Skeletal muscle satellite cell (primary cell): ENCODE measurements around the gene IL15.
A peak's percentile ranks its signal among the peaks of the same experiment; 100 is the strongest.

ENCODE experiments used
- H3K27me3 ChIP-seq: 2 replicates; pipeline ENCODE4 v1.7.0; 2013; ENCODE audit warnings: low read length; ENCODE audit not compliant: control insufficient read depth, insufficient read depth
- H3K36me3 ChIP-seq: 2 replicates; pipeline ENCODE4 v1.7.0; 2013; ENCODE audit warnings: mild to moderate bottlenecking, control low read depth, low read length; ENCODE audit not compliant: insufficient read depth
- H3K4me1 ChIP-seq: 2 replicates; pipeline ENCODE4 v1.7.0; 2013; ENCODE audit warnings: low read length; ENCODE audit not compliant: control insufficient read depth, insufficient read depth
- H3K4me2 ChIP-seq: 2 replicates; pipeline ENCODE4 v1.7.0; 2013; ENCODE audit warnings: mild to moderate bottlenecking, low read length
- H3K4me3 ChIP-seq: 2 replicates; pipeline ENCODE4 v1.7.0; 2013; ENCODE audit warnings: low read length
- H3K9ac ChIP-seq: 2 replicates; pipeline ENCODE4 v1.7.0; 2013; ENCODE audit warnings: mild to moderate bottlenecking, low read depth, low read length, moderate library complexity
- H3K9me3 ChIP-seq: replicated peaks from 2 replicates; pipeline ENCODE4 v1.7.0; 2013; ENCODE audit warnings: mild to moderate bottlenecking, control low read depth, low read length

The IL15 gene

DNA sequence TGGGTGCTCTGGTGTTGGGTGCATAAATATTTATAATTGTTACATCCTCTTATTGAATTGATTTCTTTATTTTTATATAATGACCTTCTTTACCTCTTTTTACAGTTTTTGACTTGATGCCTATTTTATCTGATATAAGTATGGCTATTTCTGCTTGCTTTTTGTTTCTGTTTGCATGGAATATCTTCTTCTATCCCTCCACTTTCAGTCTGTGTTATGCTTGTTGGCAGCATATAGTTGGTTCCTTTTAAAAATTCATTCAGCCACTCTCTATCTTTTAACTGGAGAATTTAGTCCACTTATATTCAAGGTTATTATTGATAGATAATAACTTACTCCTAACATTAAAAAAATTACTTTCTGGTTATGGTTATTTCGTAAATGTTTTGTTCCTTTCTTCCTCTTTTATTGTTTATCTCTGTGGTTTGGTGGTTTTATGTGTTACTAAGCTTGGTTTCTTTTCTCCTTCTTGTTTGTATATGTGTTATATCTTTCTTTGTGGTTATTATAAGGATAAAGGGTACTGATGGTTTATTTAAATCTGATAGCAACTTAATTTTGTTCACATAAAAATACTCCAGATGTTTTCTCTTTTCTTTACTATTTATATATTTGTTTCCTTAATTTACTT, 69.5 kb downstream of the IL15 start:
- H3K9me3 ChIP-seq, result no peaks in the 10 kb centered on the region
- H3K4me2 ChIP-seq, result no peak overlapping the region
- H3K27me3 ChIP-seq, result no peaks in the 10 kb centered on the region
- H3K4me1 ChIP-seq, result no peaks in the 10 kb centered on the region
- H3K36me3 ChIP-seq, result no peaks in the 10 kb centered on the region
- H3K9ac ChIP-seq, result no peak overlapping the region
- no peak overlapping the region for H3K4me3 ChIP-seq

DNA sequence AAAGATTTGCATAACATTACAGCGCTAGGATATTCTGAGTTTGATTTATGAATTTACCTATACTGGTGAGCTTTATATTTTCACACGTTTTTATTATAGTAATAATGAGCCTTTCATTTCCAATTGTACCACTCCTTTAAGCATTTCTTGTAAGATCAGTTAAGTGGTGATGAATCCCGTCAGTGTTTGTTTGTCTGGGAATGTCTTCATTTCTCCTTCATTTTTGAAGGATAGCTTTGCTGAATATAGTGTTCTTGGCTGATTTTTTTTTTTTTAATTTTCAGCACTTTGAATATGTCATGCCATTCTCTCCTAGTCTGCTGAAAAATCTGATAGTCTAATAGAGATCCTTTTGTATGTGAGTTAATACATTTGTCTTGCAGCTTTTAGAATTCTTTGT, 70.1 kb downstream of the IL15 start:
- Histone ChIP-seq H3K9ac (no peak overlapping the region), H3K27me3 (no peaks in the 10 kb centered on the region), H3K36me3 (no peaks in the 10 kb centered on the region), H3K4me1 (no peaks in the 10 kb centered on the region), H3K4me2 (no peak overlapping the region), H3K9me3 (no peaks in the 10 kb centered on the region), H3K4me3 (no peak overlapping the region)

DNA sequence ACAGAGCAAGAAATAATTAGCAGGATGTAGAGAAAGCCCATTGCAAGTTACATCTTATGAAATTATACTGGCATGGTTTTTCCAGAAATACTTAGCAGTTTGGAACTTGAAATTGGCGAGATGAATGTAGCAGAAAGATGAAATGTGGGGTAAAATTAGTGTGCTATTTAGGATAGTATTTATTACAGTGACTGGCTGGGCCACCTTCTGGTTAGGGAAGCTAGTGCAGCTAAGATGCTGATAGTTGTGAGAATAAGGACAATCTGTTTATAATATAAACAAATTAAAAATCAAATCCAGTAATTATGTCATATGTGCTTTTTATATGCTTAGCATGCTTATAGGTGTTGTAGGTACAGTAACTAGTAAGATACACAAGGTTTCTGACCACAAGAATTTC, 74.8 kb downstream of the IL15 start:
- H3K27me3 ChIP-seq, result no peaks in the 10 kb centered on the region

DNA sequence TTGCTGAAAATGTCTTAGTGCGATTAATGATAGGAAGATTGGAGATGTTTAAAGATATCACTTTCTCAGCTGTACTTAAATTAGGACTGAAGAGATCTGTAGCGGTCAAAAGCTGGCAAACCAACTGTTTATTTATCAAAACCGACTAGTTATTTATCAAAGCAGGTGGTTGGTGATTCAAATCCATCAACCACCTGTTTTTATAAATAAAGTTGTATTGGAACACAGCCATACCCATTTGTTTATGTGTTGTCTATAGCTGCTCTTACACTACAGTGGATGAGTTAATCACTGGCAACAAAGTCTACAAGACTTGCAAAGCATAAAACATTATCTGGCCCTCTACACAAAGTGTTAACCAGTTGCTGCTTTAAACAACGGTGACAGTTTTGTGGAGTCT, 76.8 kb downstream of the IL15 start:
- Histone ChIP-seq H3K36me3 (no peaks in the 10 kb centered on the region), H3K4me1 (peaks cover 21% of the 10 kb centered on the region), H3K9ac (no peak overlapping the region), H3K4me3 (no peak overlapping the region), H3K9me3 (no peaks in the 10 kb centered on the region), H3K27me3 (no peaks in the 10 kb centered on the region), H3K4me2 (no peak overlapping the region)

More for the DNA sequence above, 74.8 kb downstream of the IL15 start:
- Histone ChIP-seq H3K4me2 (no peak overlapping the region), H3K9ac (no peak overlapping the region), H3K4me1 (peaks cover 21% of the 10 kb centered on the region), H3K36me3 (no peaks in the 10 kb centered on the region), H3K4me3 (no peak overlapping the region), H3K9me3 (no peaks in the 10 kb centered on the region)

DNA sequence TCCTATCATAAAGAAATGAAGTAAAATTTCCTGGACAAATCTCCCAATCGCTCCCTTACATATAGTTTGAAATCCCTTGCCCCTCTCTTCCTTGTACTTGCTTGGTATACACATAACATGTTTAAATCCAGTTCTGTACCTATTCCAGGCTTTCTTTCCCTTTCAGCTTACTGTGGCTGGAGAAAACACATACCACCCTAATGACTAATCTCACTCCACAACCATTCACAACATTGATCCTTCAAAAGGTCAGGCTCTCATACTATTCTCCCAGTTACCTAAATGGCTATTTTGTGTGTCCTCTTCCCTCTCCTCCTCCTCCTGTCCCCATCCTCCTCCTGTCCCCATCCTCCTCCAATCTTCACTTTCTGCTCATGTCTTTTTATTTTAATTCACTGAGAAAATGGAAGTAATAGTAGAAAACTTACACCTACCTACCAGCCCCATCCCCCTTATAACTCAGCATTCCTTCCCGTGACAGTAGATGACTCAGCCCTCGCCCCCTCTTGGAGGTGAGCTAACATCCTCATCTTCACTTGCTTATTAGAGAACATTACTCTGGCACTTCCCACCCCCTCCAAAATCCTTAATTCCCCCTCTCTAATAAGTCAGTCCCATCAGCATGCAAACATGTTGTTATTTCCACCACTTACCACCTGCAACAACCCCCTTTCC, 77.5 kb downstream of the IL15 start:
- Histone ChIP-seq H3K9ac (no peak overlapping the region), H3K4me1 (peaks cover 21% of the 10 kb centered on the region), H3K27me3 (no peaks in the 10 kb centered on the region), H3K36me3 (no peaks in the 10 kb centered on the region), H3K4me3 (peak overlapping the region; percentile 37), H3K4me2 (peak overlapping the region; percentile 47), H3K9me3 (no peaks in the 10 kb centered on the region)

DNA sequence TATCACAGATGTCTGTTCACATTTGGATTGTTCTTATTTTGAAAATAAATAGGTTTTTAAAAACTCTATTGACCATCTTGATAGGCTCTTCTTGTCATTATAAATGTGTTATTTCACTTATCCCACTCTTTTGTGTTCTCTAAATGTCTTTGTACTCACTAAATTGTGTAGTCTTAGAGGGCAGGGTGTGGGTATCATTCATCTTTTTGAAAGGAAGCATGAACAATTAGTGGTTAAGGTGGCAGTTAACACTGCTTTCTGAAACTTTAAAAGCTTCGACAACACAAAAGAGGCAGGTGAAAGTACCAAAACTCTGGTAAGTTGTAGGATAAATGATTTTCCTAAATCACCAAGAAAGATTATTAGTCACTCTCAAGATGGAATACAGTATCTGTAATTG, 83.2 kb downstream of the IL15 start:
- H3K27me3 ChIP-seq, result no peaks in the 10 kb centered on the region
- H3K4me2 ChIP-seq, result no peak overlapping the region
- no peaks in the 10 kb centered on the region for H3K9me3 ChIP-seq
- peaks cover 16% of the 10 kb centered on the region for H3K4me1 ChIP-seq
- H3K36me3 ChIP-seq, result no peaks in the 10 kb centered on the region
- no peak overlapping the region for H3K9ac ChIP-seq
- H3K4me3 ChIP-seq, result no peak overlapping the region

DNA sequence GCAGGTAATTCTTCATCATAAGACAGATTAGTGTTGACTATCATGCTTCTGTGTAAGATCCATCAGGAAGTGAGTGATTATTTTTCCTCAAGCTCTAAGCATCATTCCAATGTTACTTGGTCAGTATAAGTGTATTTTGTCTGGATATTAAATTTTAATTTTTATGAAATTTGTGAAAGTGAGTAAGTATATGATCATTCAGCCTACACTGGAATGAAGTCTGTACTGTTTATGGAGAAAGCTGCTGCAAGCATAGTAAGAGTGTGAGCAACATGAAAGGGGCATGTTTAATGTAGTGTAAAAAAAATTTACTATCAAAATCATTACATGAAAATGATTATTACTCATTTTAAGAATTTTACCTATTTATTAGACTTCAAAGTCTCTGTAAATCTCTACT, 84.8 kb downstream of the IL15 start:
- no peaks in the 10 kb centered on the region for H3K27me3 ChIP-seq
- no peaks in the 10 kb centered on the region for H3K36me3 ChIP-seq
- H3K4me2 ChIP-seq, result no peak overlapping the region
- H3K9me3 ChIP-seq, result no peaks in the 10 kb centered on the region
- no peak overlapping the region for H3K9ac ChIP-seq
- no peak overlapping the region for H3K4me3 ChIP-seq
- H3K4me1 ChIP-seq, result peaks cover 10% of the 10 kb centered on the region

DNA sequence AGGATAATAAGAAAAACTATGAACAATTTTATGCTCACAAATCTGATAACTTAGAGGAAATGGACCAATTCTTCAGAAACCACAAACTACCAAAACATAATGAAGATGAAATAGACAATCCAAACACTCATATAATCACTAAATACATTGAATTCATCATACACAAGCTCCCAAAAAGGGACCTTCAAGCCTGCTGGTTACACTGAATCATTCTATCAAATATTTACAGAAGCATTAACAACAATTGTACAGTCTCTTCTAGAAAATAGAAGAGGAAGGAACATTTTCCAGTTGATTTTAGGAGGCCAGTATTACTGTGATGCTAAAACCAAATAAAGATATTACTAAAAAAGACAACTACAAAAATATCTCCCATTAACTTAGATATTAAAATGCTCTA, 88.3 kb downstream of the IL15 start:
- H3K4me3 ChIP-seq, result no peak overlapping the region
- no peaks in the 10 kb centered on the region for H3K27me3 ChIP-seq
- H3K4me2 ChIP-seq, result no peak overlapping the region
- no peak overlapping the region for H3K9ac ChIP-seq
- peaks cover 10% of the 10 kb centered on the region for H3K4me1 ChIP-seq
- H3K9me3 ChIP-seq, result no peaks in the 10 kb centered on the region
- H3K36me3 ChIP-seq, result no peaks in the 10 kb centered on the region

DNA sequence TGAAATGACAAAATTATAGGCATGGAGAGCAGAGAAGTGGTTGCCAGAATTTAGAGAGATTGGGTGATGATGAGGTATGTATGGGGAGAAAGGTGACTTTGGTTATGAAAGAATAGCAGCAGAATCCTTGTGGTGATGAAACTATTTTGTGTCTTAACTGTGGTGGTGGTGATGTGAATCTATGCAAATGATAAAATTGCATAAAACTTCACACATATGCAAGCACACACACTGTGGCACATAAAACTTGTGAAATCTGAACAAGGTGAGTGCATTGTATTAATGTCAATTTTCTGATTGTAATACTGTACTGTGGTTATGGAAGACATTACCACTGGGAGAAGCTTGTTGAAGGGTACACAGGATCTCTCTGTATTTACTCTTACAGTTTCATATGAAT, 91.0 kb downstream of the IL15 start:
- H3K4me2 ChIP-seq, result no peak overlapping the region
- H3K4me1 ChIP-seq, result peaks cover 8% of the 10 kb centered on the region
- H3K4me3 ChIP-seq, result no peak overlapping the region
- no peaks in the 10 kb centered on the region for H3K9me3 ChIP-seq
- H3K27me3 ChIP-seq, result no peaks in the 10 kb centered on the region
- H3K9ac ChIP-seq, result no peak overlapping the region
- peaks cover 4% of the 10 kb centered on the region for H3K36me3 ChIP-seq

DNA sequence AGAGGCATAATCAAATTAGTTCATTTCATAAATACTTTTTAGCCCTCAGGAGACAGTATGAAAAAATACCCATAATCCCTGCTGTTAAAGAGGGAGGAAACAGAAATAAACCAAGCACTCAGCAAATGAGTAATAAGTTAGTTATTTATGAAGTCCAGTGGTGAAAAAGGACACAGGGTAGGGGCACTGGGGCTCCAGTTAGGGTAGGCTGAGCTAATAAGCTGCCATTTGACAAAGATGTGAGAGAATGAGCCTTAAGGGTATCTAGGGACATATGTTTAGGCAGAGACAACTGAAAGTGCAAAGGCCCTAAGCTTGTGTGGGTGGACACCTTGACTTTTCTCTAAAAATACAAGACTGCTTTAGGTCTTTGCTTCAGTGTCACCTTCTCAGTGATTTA, 94.4 kb downstream of the IL15 start:
- Histone ChIP-seq H3K4me2 (no peak overlapping the region), H3K4me3 (no peak overlapping the region), H3K36me3 (peaks cover 4% of the 10 kb centered on the region), H3K4me1 (peaks cover 8% of the 10 kb centered on the region), H3K27me3 (no peaks in the 10 kb centered on the region), H3K9ac (no peak overlapping the region), H3K9me3 (no peaks in the 10 kb centered on the region)

DNA sequence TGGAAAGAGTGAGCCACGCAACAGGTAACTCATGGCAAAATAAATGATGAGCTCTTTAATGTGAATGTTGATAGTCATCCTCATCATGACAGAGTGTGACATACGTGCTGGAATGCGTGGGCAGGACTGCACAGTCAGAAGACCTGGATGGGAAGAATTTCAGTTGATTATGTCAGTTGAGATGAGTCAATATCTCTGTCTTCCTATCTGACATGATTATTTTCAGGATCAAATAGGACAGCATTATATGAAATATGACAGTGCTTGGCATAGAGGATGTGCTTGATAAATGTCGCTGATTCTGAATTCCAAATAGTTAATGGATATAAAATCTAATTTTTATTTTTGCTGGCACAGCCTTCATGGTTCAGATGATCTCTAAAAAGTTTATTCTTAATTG, 95.1 kb downstream of the IL15 start:
- no peak overlapping the region for H3K9ac ChIP-seq
- no peaks in the 10 kb centered on the region for H3K27me3 ChIP-seq
- no peak overlapping the region for H3K4me3 ChIP-seq
- peaks cover 4% of the 10 kb centered on the region for H3K36me3 ChIP-seq
- H3K4me2 ChIP-seq, result no peak overlapping the region
- no peaks in the 10 kb centered on the region for H3K9me3 ChIP-seq
- H3K4me1 ChIP-seq, result peaks cover 8% of the 10 kb centered on the region

DNA sequence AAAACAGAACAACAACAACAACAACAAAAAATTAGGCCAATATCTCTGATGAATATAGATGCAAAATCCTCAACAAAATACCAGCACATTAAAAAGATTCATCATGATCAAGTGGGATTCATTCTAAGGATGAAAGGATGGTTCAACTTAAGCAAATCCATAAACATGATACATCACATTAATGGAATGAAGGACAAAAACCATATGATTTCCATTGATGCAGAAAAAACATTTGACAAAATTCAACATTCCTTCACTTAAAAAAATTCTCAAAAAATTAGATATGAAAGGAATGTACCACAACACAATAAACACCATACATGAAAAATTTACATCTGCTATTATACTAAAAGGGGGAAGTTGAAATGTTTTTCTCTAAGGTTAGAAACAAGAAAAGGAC, 103.3 kb downstream of the IL15 start:
- no peaks in the 10 kb centered on the region for H3K9me3 ChIP-seq
- H3K36me3 ChIP-seq, result no peaks in the 10 kb centered on the region
- no peak overlapping the region for H3K4me2 ChIP-seq
- H3K4me1 ChIP-seq, result no peaks in the 10 kb centered on the region
- H3K27me3 ChIP-seq, result no peaks in the 10 kb centered on the region
- H3K9ac ChIP-seq, result no peak overlapping the region
- no peak overlapping the region for H3K4me3 ChIP-seq
